ENCODE measurements around the gene FLRT2.

Gene FLRT2

DNA sequence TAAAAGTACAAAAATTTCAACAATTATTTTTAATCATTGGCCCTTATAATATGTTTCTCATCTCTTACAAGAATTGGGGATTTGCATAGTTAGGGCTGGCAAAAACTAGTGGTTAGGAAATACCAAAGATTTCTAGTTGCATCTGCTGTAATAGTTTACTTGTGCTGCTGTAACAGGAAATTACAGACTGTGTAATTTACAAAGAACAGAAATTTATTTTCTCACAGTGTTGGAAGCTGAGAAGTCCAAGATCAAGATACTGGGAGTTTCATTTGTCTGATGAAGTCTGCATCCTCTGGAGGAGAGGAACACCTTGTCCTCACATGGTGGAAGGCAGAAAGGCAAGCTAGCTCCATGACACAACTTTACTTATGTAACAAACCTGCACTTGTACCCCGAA, 157.0 kb downstream of the FLRT2 start:
- DNase-seq: no peak

GRCh38 chr14:85687456-85687855, 157.5 kb downstream of the FLRT2 start:
- no peak for DNase-seq

- no peak for DNase-seq
Observed at GRCh38 chr14:85688006-85688405, 158.1 kb downstream of the FLRT2 start.

DNA sequence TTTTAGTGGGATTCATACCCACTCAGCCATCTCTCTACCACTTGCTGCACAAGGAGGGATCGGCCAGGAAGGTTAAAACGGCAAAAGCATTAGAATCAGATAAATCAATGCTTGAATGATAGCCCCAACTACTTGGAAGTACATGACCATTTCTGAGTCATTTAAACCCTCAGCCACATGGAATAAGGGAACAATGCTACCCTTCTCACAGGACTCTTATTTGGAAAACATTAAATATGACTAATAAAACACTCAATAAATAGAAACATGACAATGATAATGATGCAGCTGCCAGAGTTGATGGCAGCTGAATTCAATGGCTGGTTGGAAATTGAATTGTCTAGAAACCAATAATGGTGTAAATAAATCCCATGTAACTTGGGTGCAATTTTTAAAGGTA, 165.4 kb downstream of the FLRT2 start:
- DNase-seq: no peak

DNA sequence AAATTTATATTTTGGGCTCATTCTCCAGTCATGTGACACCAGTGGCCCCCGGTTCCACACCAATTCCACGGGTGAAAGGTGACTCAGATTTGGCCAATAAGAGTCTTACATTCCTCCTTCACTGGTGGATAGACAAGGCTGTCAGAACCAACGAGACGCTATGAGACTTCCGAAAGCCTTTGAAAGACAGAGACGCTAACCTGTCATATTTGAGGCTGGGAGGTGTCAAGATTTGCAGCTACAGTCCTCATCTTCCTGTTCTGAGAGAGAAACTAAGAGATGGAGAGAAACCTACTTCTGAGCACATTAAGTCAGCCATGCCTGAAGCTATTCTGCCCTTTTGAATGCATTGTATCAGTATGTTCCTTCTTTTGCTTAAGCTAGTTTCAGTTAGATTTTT, 171.2 kb downstream of the FLRT2 start:
- DNase-seq: no peak

DNA sequence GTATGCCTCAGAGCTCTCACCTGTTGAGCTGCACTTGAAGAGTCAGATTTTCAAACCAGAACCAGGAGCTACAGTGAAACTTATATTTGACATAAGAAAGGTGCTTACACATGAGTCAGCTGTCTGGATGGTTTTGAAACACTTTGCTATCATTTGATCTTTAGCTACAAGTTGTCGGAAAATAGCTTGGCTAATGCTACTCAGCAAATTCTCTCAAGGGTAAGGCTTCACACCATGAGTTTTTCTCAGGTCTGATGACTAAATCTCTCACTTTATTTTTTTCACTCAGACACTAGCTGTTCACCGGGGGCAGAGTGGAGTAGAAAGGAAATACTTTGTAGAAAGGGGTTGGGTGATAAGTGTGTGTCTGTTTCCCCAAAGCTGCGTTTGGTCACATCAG, 171.8 kb downstream of the FLRT2 start:
- no peak for DNase-seq

DNA sequence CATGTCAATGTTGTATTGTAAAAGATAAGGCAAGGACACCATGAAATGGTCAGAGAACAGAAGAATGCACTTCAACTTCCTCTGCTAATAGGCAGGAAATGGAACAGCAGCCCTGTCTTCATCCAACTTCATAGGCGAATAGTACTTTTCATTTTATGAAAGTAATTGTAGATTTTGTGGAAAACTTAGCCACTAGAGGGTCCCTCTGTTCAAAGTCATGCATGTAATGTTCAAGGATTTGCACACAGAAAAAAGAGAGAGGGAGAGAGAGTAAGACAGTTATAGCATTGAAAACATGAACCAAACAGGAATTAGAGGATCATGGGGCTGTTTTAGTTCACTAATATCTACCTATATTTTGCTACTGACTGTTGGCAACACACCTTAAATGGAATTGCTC, 172.2 kb downstream of the FLRT2 start:
- no peak for DNase-seq

GRCh38 chr14:85702997-85703396, 173.1 kb downstream of the FLRT2 start:
- no peak for DNase-seq

Measured in NCI-H1436 (cell line).